GM18520 (cell line): Measurements from ENCODE around the gene UNC13B.
A peak's percentile ranks its signal among the peaks of the same experiment; 100 is the strongest.
"Not testable (repeated sequence)": the region's sequence is repeated elsewhere in the genome, so short reads cannot be mapped to it uniquely, and the experiment has no call there.

Source experiments
- ATAC-seq: cut with Tn5 transposase; IDR thresholded peaks from one replicate; pipeline ENCODE4 v1.9.1; 2021; ENCODE audit not compliant: unreplicated experiment

Gene UNC13B

GRCh38 chr9:35161713-35162604 lies at the start of gene UNC13B:
Gene UNC13B (plus strand): TSS chr9:35162009. CDS start chr9:35162284, 275 bp downstream.
- peak; percentile 63 for ATAC-seq

- no peak for ATAC-seq
Observed at GRCh38 chr9:35112257-35113020, 49.4 kb upstream of the UNC13B start.

- ATAC-seq, result no peak
Observed at GRCh38 chr9:35114113-35114839, 47.5 kb upstream of the UNC13B start.

GRCh38 chr9:35114840-35115628 lies 46.8 kb upstream of the UNC13B start:
- no peak for ATAC-seq

GRCh38 chr9:35115680-35116538 lies 45.9 kb upstream of the UNC13B start, which contains the start of gene ATOSB:
Gene ATOSB (minus strand): TSS chr9:35115862. CDS start chr9:35108274, 7,588 bp downstream.
- ATAC-seq, result peak; percentile 40

- ATAC-seq, result no peak
Observed at GRCh38 chr9:35116539-35116897, 45.3 kb upstream of the UNC13B start.

- peak; percentile 41 for ATAC-seq
Observed at GRCh38 chr9:35116898-35117551, 44.8 kb upstream of the UNC13B start.

GRCh38 chr9:35134920-35135319 lies 26.9 kb upstream of the UNC13B start:
- ATAC-seq, result no peak

GRCh38 chr9:35135988-35136387 lies 25.8 kb upstream of the UNC13B start:
- no peak for ATAC-seq

- no peak for ATAC-seq
Observed at GRCh38 chr9:35136866-35137265, 24.9 kb upstream of the UNC13B start.

- no peak for ATAC-seq
Observed at GRCh38 chr9:35140093-35140492, 21.7 kb upstream of the UNC13B start.

GRCh38 chr9:35142037-35142436 lies 19.8 kb upstream of the UNC13B start:
- no peak for ATAC-seq

GRCh38 chr9:35147941-35148563 lies 13.8 kb upstream of the UNC13B start:
- ATAC-seq, result not testable (repeated sequence)

- no peak for ATAC-seq
Observed at GRCh38 chr9:35152926-35153325, 8.9 kb upstream of the UNC13B start.

- ATAC-seq, result no peak
Observed at GRCh38 chr9:35156781-35157180, 5.0 kb upstream of the UNC13B start.

- not testable (repeated sequence) for ATAC-seq
Observed at GRCh38 chr9:35157836-35158235, 4.0 kb upstream of the UNC13B start.

- ATAC-seq, result no peak
Observed at GRCh38 chr9:35158501-35159280, 3.1 kb upstream of the UNC13B start.
